NCI-H128 (cell line): Measurements from ENCODE around the gene CD247.

ENCODE experiments used
- DNase-seq: peaks from one replicate; lab custom pipeline; 2025; ENCODE audit not compliant: unreplicated experiment; lab: John Stamatoyannopoulos, UW

Gene CD247

DNA sequence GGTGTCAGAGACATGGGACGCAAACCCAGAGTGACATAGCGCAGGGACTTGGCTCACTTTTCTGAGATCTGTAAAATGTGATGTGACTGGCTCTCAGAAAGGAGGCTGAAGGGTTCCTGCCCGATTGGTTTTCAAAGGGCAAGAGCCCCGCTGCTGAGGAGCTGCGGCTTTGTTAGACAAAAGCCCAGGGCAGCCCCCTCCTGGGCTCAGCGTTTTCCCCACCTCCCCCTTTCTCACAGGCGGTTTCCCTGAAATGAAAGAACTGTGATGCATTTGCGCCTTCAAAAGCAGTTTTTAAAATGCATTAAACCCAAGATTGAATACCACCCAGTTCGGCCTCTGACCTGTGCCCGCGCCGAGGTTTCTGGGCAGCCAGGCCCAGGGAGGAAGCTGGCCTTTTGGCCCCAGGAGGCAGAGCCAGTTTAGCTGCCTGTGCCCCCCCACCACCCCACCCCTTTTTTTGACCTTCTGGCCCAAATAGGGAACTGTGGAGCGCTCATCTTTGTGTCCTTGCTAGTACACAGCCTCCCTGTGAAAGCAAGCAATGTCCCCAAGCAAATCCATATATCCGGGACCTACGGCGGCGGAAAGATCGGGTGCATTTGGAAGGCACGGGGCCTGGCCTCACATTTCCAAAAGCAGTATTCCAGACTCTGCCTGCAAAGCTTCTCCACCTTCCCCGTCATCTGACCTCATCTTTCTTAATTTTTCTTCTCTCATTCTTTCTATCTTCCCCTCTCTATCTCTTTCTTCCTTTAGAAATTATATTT is 28.6 kb downstream of the CD247 start:
- DNase-seq, result peak; percentile 36

DNA sequence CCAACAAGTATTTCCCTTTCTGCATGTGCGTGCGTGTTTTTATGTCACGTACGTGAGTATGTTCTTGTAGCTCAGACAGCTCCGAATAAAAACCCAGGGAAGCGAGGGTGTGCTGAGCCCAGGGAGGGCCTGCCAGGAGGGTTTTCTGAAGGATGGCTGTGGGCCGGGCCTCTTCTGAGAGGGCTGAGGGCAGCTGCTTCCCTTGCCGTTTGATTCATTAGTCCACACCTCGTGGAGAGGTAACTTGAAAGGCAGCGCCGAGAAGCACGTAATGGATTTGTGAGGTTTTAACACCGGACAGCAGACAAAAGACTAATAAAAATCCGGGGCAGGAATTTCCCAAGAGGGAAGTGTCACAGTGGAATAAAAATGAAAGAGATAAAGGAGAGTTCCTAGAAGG is 29.5 kb downstream of the CD247 start:
- peak; percentile 32 for DNase-seq

DNA sequence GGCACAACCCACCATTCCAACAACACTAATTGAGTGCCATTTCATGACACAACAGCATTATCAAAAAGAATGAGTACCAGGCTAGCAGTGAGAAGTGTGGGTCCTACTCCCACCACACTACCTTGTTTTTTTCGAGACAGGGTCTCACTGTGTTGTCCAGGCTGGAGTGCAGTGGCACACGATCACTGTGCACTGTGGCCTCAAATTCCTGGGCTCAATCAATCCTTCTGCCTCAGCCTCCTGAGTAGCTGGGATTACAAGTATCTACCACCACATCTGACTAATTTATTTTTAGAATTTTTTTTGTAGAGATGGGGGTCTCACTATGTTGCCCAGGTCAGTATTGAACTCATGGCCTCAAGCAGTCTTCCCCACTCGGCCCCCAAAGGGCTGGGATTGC is 30.7 kb downstream of the CD247 start:
- no peak for DNase-seq

DNA sequence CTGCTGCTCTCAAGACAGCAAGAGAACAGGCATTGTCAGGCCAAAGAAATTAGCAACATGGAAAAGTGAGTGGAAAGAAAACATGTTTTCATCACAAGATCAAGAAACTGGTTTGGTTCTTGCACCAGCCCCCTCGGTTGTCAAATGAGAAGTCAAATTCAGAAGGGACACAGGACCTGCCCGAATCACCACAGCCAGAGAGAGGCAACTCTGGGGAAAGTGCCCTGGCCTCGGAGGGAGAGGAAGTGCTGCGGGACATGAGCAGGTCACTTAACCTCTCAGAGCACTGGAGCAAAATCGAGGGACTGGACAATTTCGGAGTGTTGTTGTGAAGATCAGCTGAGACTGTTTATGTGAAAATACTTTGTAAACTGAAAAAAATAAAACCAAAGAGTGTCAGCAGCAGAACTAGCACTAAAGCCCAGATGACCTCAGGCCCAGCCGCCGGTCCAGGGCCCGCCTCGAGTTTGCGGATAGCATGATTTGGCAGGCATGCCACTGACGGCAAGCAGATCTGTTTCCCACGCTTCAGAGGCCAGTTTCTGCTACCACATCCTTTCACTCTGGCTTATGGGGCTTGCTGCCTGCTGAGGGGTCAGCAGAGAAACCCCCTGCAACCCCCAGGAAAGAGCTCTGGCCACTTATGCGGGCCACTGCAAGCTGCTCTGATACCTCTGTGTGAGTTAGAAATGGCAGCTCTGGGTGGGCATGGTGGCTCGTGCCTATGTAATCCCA is 32.1 kb downstream of the CD247 start:
- DNase-seq, result no peak

GRCh38 chr1:167484726-167485502 is 33.4 kb downstream of the CD247 start:
- no peak for DNase-seq

GRCh38 chr1:167483790-167484189 is 34.5 kb downstream of the CD247 start:
- no peak for DNase-seq

- no peak for DNase-seq
These were observed 36.1 kb downstream of the CD247 start for GRCh38 chr1:167482184-167482583.

DNA sequence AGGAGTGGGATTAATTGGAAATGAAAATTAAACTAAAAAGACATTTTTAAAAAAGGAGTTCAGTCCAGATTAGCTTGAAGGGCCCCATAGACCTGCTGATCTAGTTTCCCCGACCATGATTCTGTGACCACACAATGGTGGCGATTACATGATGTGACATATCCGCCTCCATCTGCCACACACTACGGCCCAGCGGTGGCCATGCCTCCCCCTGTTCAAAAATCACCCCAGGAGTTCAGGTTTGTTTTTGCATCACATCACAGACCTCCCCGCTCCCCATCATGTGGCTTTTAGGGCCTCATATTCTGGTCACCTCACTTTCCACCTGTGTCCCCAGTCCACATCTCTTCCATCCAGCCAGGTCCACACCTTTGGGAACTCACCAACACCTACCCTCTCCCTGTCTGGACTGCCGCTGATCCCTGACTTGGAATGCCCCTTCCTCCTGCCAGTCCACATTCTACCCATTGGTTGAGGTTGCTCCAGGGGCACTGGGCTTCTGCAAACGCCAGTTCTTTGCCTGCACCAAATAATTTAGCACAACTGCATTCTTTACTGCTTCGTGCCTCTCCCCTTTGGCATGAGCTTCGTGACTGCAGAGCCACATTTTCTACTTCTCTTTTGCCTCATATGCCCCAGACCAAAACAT is 38.9 kb downstream of the CD247 start:
- DNase-seq, result no peak

DNA sequence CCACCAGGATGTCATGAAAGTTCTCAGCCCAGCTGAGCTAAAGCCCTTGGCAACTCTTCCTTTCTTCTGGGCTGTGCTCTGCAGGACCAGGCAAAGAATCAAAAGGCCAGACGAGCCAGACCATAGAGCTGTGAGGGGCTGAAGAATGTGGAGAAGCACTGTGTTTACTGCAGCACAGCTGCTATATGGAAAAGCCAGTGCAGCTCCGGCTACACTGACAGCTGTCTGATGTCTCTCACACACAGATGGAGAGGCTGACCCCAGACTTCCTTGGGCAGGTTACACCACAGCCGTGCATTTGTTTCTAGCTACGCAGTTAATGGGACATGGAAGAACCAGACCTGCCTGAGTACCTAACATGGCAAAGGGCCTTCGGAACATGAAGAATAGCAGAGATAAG is 40.3 kb downstream of the CD247 start:
- no peak for DNase-seq

DNA sequence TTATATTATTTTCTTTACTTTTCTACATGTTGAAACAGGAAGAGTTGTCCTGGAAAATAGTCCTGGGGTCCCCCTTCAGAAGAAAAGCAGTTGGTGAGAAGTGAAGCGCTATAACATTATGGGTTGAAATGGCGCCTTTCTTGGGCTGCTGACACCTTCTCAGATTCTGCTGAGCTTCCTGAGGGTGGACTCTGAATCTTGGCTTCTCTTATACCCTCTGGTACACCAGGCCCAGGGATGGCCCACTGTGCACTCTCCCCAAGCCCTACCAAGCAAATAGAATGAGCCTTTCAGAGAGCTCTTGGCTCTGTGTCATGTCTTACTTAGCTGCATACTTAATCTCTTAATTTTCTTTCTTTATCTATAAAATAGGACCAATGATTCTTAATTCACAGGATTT is 42.3 kb downstream of the CD247 start:
- DNase-seq, result no peak

DNA sequence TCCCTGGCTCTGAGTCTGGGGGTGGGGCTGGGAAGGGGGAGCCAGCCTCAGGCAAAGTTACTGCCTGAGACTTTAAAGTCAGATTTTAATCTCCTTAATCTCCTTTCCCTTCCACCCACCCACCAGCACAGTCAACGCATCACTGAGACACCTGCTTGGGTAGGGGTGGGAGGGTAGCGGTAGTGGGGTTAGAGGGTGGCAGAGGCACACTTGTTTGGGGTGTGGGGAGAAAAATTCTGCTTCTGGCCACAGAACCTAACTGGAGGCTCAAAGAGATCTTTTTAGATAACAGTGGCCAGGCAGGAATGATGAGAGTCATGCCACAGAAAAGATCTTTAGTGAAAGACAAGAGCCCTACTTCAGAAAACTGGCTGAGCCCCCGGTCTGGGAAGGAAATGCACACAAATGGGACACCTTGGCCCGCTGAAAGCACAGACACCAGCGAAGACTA is 44.1 kb downstream of the CD247 start:
- no peak for DNase-seq

GRCh38 chr1:167473761-167474160 is 44.6 kb downstream of the CD247 start:
- no peak for DNase-seq

GRCh38 chr1:167472752-167473521 is 45.4 kb downstream of the CD247 start:
- no peak for DNase-seq

GRCh38 chr1:167471568-167471967 is 46.8 kb downstream of the CD247 start:
- DNase-seq, result no peak

DNA sequence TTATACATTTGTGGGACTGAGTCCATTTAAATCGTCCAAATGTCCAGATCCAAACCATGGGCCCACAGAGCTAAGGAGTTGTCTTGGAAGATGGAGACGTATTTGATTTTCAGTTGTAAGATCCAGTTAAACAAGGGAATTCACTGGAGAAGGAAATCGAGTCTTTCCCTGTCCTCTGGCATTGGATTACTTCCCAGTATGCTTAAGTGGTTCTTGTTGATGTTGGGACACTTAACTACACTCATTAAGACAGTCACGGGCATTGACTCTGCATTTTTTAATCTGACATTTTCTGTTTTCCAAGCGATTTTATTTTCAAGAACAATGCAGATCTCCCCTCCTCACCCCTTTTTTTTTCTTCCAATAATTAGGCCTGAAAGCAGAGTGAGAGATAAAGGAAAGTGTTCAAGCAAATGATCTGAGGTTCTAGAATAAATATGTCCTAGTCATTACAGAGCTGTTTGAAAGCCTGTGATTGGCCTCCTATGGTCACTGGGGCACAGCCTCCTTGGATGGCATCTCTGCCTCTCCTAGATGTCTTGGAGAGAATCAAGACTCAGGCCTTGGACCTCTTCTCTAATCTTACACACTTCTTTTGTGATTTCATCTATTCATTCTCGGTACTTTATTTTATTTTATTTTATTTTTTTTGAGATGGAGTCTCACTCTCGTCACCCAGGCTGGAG is 48.9 kb downstream of the CD247 start:
- DNase-seq, result no peak

- DNase-seq, result no peak
These were observed 50.6 kb downstream of the CD247 start for GRCh38 chr1:167467752-167468151.

DNA sequence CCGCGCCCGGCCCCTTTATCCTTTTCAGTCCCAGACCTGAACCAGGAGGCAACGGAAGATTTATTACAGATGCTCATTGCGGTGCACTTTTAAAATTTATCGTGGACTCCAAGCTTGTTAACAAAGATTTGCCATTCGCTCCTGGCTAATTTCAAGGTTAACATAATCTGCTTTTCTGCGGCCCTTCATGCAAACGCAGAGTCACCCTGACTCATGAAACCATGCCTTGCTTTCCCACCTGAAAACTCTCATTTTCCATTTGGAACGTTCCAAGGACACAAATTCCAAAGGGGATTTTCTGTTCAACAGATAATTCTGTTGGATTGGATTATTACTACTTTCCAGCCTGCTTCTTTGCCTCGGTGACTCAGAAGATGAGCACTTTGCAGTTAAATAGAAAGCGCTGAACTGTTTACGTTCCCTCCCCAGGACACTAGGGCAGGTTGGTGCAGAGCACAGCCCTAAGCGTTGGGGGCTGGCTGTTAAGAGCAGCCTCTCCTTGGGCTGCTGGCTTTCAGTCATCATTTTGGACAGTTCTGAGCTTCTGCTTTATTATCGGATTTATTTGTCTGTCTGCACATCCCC is 51.1 kb downstream of the CD247 start:
- DNase-seq, result no peak

- no peak for DNase-seq
These were observed 52.6 kb downstream of the CD247 start for GRCh38 chr1:167465743-167466142.

DNA sequence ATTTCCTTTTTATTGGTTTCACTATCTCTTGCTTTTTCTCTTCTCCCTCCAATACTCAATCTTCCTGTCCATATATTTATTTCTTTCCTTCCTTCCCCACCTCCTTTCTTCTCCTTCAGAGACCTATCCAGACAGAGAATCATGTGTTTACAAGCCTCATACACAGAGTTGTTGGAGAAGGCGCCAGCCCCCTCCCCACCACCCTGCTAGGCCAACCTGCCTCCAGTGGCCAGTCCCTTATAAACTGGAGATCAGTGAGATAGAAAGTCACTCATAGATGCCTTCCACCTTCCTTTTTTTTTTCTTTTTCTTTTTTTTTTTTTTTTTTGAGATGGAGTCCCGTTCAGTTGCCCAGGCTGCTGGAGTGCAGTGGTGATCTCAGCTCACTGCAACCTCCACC is 53.3 kb downstream of the CD247 start:
- DNase-seq, result no peak
